Measurements from ENCODE around the gene COL4A4.

Gene COL4A4

DNA sequence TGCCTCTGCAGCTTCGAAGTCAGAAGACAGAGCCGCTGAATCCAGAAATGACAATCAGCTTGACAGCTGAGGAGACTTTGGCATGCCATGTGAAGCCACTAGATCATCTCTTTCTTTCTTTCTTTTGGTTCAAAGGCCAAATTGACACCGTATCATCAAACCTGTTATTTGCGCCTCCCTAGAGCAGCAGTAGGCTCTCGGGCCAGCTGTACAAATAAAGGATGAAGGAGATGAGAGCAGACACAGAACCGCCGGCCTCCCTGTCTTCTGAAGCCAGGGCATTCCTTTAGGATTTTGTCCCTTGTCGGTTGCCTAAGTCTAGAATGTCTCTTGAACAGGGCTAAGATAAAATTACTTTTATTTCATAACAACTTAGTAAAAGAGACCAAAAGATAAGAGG, 36.8 kb downstream of the COL4A4 start:
- ATAC-seq (ENCODE audit: insufficient read depth, low read depth) = no peak
- DNase-seq = no peak
- H3K36me3 ChIP-seq (ENCODE audit: insufficient read depth, low read length) = no peaks in the 10 kb centered on the region
- H3K27ac ChIP-seq (ENCODE audit: low read length) = no peak overlapping the region
- H3K4me2 ChIP-seq (ENCODE audit: insufficient read depth, low read length) = no peak overlapping the region
- H3K4me1 ChIP-seq (ENCODE audit: insufficient read depth, low read length) = no peaks in the 10 kb centered on the region
- H3K9me3 ChIP-seq (ENCODE audit: insufficient read depth, low read length, severe bottlenecking) = no peaks in the 10 kb centered on the region
- no peak overlapping the region for H3K9ac ChIP-seq (ENCODE audit: low read depth, low read length)
- no peaks in the 10 kb centered on the region for H3K79me2 ChIP-seq (ENCODE audit: insufficient read depth, low read length)
- no peak overlapping the region for H3K4me3 ChIP-seq (ENCODE audit: low read depth in 1 of 2, low read length in 2 of 2)
- no peak overlapping the region for H2AFZ ChIP-seq (ENCODE audit: low read depth, low read length)
- peaks cover 18% of the 10 kb centered on the region for H3K27me3 ChIP-seq (ENCODE audit: insufficient read depth, low read length, poor library complexity)
- H4K20me1 ChIP-seq (ENCODE audit: insufficient read depth, low read length) = no peaks in the 10 kb centered on the region
- TF ChIP-seq, protein P1, sequence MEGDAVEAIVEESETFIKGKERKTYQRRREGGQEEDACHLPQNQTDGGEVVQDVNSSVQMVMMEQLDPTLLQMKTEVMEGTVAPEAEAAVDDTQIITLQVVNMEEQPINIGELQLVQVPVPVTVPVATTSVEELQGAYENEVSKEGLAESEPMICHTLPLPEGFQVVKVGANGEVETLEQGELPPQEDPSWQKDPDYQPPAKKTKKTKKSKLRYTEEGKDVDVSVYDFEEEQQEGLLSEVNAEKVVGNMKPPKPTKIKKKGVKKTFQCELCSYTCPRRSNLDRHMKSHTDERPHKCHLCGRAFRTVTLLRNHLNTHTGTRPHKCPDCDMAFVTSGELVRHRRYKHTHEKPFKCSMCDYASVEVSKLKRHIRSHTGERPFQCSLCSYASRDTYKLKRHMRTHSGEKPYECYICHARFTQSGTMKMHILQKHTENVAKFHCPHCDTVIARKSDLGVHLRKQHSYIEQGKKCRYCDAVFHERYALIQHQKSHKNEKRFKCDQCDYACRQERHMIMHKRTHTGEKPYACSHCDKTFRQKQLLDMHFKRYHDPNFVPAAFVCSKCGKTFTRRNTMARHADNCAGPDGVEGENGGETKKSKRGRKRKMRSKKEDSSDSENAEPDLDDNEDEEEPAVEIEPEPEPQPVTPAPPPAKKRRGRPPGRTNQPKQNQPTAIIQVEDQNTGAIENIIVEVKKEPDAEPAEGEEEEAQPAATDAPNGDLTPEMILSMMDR (IDR thresholded peaks at IDR 0.05; ENCODE audit: borderline replicate concordance, extremely low read depth, low read length, poor library complexity, severe bottlenecking) = no peak
- no peak for TF ChIP-seq EZH2 (IDR thresholded peaks at IDR 0.05; ENCODE audit: borderline replicate concordance, low read depth, low read length, severe bottlenecking)

DNA sequence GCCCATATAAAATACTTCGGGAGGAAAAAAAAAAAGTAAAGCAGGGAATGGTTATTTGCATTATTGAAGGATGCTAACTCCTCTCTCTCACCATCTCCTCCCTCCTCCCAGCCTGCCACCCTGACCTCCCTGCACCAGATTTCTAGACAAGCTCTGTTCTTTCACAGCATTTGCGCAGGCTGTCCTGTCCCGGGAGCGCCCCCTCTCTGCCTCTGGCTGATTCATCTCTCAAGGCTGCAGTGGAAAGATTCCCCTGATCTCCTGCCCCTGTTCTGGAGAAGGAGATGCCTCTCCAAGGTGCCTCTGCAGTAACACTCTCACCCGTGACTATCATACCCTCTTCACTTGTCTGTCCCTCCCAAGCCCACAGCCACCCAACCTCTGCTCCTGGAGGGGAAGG, 38.5 kb downstream of the COL4A4 start:
- no peak overlapping the region for H2AFZ ChIP-seq (ENCODE audit: low read depth, low read length)
- H3K4me1 ChIP-seq (ENCODE audit: insufficient read depth, low read length) = no peaks in the 10 kb centered on the region
- DNase-seq = no peak
- no peak overlapping the region for H3K4me3 ChIP-seq (ENCODE audit: low read depth in 1 of 2, low read length in 2 of 2)
- H3K79me2 ChIP-seq (ENCODE audit: insufficient read depth, low read length) = no peaks in the 10 kb centered on the region
- no peaks in the 10 kb centered on the region for H3K9me3 ChIP-seq (ENCODE audit: insufficient read depth, low read length, severe bottlenecking)
- no peaks in the 10 kb centered on the region for H3K36me3 ChIP-seq (ENCODE audit: insufficient read depth, low read length)
- H4K20me1 ChIP-seq (ENCODE audit: insufficient read depth, low read length) = no peaks in the 10 kb centered on the region
- no peak for ATAC-seq (ENCODE audit: insufficient read depth, low read depth)
- no peak overlapping the region for H3K27ac ChIP-seq (ENCODE audit: low read length)
- peaks cover 8% of the 10 kb centered on the region for H3K27me3 ChIP-seq (ENCODE audit: insufficient read depth, low read length, poor library complexity)
- no peak overlapping the region for H3K9ac ChIP-seq (ENCODE audit: low read depth, low read length)
- TF ChIP-seq EZH2 (IDR thresholded peaks at IDR 0.05; ENCODE audit: borderline replicate concordance, low read depth, low read length, severe bottlenecking) = no peak
- TF ChIP-seq, protein P1 (IDR thresholded peaks at IDR 0.05; ENCODE audit: borderline replicate concordance, extremely low read depth, low read length, poor library complexity, severe bottlenecking) = no peak
- no peak overlapping the region for H3K4me2 ChIP-seq (ENCODE audit: insufficient read depth, low read length)

DNA sequence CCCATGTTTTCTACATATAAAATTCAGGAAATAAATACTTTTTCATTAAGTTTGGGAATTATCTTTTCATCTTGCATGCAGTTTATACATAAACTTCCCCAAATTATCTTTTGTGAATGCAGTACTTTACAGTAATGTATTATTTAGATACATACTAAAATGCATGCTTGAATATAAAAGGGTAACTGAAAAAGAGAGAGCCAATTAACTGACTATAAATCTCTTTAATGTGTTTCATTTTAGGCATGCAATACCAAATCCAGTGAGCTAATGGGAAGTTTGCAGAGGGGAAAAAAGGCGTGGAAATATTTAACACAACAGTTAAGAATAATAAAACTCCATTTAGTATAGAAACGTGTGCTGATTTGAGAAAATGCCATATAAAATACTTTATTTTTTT, 39.2 kb downstream of the COL4A4 start:
- DNase-seq (no peak), ATAC-seq (ENCODE audit: insufficient read depth, low read depth) (no peak)
- no peak overlapping the region for H3K27ac ChIP-seq (ENCODE audit: low read length)
- no peak for TF ChIP-seq EZH2 (IDR thresholded peaks at IDR 0.05; ENCODE audit: borderline replicate concordance, low read depth, low read length, severe bottlenecking)
- TF ChIP-seq, protein P1 (IDR thresholded peaks at IDR 0.05; ENCODE audit: borderline replicate concordance, extremely low read depth, low read length, poor library complexity, severe bottlenecking) = no peak
- no peak overlapping the region for H3K9ac ChIP-seq (ENCODE audit: low read depth, low read length)
- H2AFZ ChIP-seq (ENCODE audit: low read depth, low read length) = no peak overlapping the region
- no peaks in the 10 kb centered on the region for H3K4me1 ChIP-seq (ENCODE audit: insufficient read depth, low read length)
- no peaks in the 10 kb centered on the region for H3K79me2 ChIP-seq (ENCODE audit: insufficient read depth, low read length)
- H3K36me3 ChIP-seq (ENCODE audit: insufficient read depth, low read length) = no peaks in the 10 kb centered on the region
- H3K4me2 ChIP-seq (ENCODE audit: insufficient read depth, low read length) = no peak overlapping the region
- no peaks in the 10 kb centered on the region for H3K9me3 ChIP-seq (ENCODE audit: insufficient read depth, low read length, severe bottlenecking)
- H3K27me3 ChIP-seq (ENCODE audit: insufficient read depth, low read length, poor library complexity) = peaks cover 4% of the 10 kb centered on the region
- H3K4me3 ChIP-seq (ENCODE audit: low read depth in 1 of 2, low read length in 2 of 2) = no peak overlapping the region
- no peaks in the 10 kb centered on the region for H4K20me1 ChIP-seq (ENCODE audit: insufficient read depth, low read length)

DNA sequence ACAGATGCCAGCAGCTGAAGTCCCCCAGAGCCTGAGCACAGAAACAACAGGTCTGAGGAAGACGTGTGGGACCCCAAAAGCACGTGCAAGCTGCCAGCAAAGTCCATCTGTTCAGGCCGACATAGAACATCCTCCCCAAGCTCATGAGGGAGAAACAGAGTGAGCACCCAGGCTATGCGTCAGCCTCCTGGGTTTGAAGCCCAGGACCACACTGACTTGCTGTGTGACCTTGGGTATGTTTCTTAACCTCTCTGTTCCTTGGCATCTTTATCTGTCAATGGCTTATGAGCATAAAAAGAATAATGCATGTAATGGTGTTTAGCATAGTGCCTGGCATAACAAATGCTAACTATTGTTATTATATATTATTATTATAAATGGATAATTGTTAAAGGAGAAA, 40.3 kb downstream of the COL4A4 start:
- no peak overlapping the region for H3K4me2 ChIP-seq (ENCODE audit: insufficient read depth, low read length)
- no peaks in the 10 kb centered on the region for H3K79me2 ChIP-seq (ENCODE audit: insufficient read depth, low read length)
- no peak overlapping the region for H3K9ac ChIP-seq (ENCODE audit: low read depth, low read length)
- no peak for DNase-seq
- H3K4me1 ChIP-seq (ENCODE audit: insufficient read depth, low read length) = no peaks in the 10 kb centered on the region
- H3K9me3 ChIP-seq (ENCODE audit: insufficient read depth, low read length, severe bottlenecking) = no peaks in the 10 kb centered on the region
- H3K27me3 ChIP-seq (ENCODE audit: insufficient read depth, low read length, poor library complexity) = peaks cover 4% of the 10 kb centered on the region
- H2AFZ ChIP-seq (ENCODE audit: low read depth, low read length) = no peak overlapping the region
- no peak overlapping the region for H3K27ac ChIP-seq (ENCODE audit: low read length)
- ATAC-seq (ENCODE audit: insufficient read depth, low read depth) = no peak
- H3K4me3 ChIP-seq (ENCODE audit: low read depth in 1 of 2, low read length in 2 of 2) = no peak overlapping the region
- TF ChIP-seq, protein P1 (IDR thresholded peaks at IDR 0.05; ENCODE audit: borderline replicate concordance, extremely low read depth, low read length, poor library complexity, severe bottlenecking) = no peak
- no peak for TF ChIP-seq EZH2 (IDR thresholded peaks at IDR 0.05; ENCODE audit: borderline replicate concordance, low read depth, low read length, severe bottlenecking)
- H3K36me3 ChIP-seq (ENCODE audit: insufficient read depth, low read length) = no peaks in the 10 kb centered on the region
- H4K20me1 ChIP-seq (ENCODE audit: insufficient read depth, low read length) = no peaks in the 10 kb centered on the region

All from DND-41 (cell line).